ENCODE measurements around the gene DNMT3A. TPM values are rescaled to one million over a fixed set of nuclear protein-coding genes. Genes with fewer than 3 reads are reported as not detected.

Gene DNMT3A
- total and polyA plus RNA-seq, 2 donors (not counting 1 experiment from before 2014, with no cell fraction given) = 8.9 to 24.5 TPM

GRCh38 chr2:25233916-25234605 is 107.7 kb downstream of the DNMT3A start:
- no peaks in the 10 kb centered on the region for H3K4me1 Mint-ChIP-seq
- H3K4me2 ChIP-seq (replicated peaks; ENCODE audit: low read depth, low read length, poor library complexity, severe bottlenecking) = no peak overlapping the region
- intact Hi-C loops (cut with micrococcal nuclease) = no loop called here
- no peak overlapping the region for H3K4me3 Mint-ChIP-seq
- DNase-seq = no peak
- H3K9me3 Mint-ChIP-seq (ENCODE audit: insufficient read depth) = no peaks in the 10 kb centered on the region
- 98% methylated on average over 14 of the region's 20 CpGs for WGBS (ENCODE audit: insufficient coverage)
- H3K27ac Mint-ChIP-seq = no peak overlapping the region
- H3K36me3 ChIP-seq (replicated peaks in 1 of 2; ENCODE audit: control extremely low read depth in 1 of 2, control insufficient read depth in 1 of 2, extremely low read depth in 1 of 2, insufficient read depth in 2 of 2, low read length in 1 of 2) = peaks cover 1 to 48% of the 10 kb centered on the region in 2 experiments
- no peak overlapping the region for H3K27ac ChIP-seq (ENCODE audit: low read length in 2 of 2)
- H3K9me3 ChIP-seq (ENCODE audit: control extremely low read depth in 1 of 3, control insufficient read depth in 2 of 3, insufficient read depth in 1 of 3, low read length in 2 of 3) = no peaks in the 10 kb centered on the region
- no peak overlapping the region for H2AFZ ChIP-seq (ENCODE audit: insufficient read depth, low read depth, low read length, poor library complexity, severe bottlenecking)
- CTCF ChIA-PET = no interaction called here
- no peaks in the 10 kb centered on the region for H3K27me3 Mint-ChIP-seq
- no peaks in the 10 kb centered on the region for H3K4me1 ChIP-seq (ENCODE audit: control insufficient read depth in 2 of 2, insufficient read depth in 2 of 2, low read length in 2 of 2)
- H3K4me3 ChIP-seq (ENCODE audit: control extremely low read depth in 1 of 5, extremely low read depth in 1 of 5, insufficient read depth in 1 of 5, low read depth in 2 of 5, low read length in 4 of 5) = no peak overlapping the region
- POLR2A ChIA-PET = no interaction called here
- H3K9ac ChIP-seq (ENCODE audit: low read length) = no peak overlapping the region
- ATAC-seq (ENCODE audit: low read depth) = no peak
- no peaks in the 10 kb centered on the region for H3K27me3 ChIP-seq (replicated peaks in 1 of 4; ENCODE audit: control extremely low read depth in 1 of 4, control insufficient read depth in 3 of 4, insufficient read depth in 4 of 4, low read length in 3 of 4)
- no peaks in the 10 kb centered on the region for H3K79me2 ChIP-seq (ENCODE audit: control insufficient read depth, insufficient read depth, low read length)
- no peaks in the 10 kb centered on the region for H4K20me1 ChIP-seq (ENCODE audit: control insufficient read depth, insufficient read depth, low read length, poor library complexity, severe bottlenecking)
- TF ChIP-seq EZH2 (IDR thresholded peaks at IDR 0.05; ENCODE audit: borderline replicate concordance, insufficient read depth, low read depth, low read length, poor library complexity, severe bottlenecking) = no peak
- no peak for TF ChIP-seq CTCF (IDR thresholded peaks at IDR 0.05)

GRCh38 chr2:25232248-25232825 is 109.4 kb downstream of the DNMT3A start:
- no peak for TF ChIP-seq CTCF (IDR thresholded peaks at IDR 0.05)
- TF ChIP-seq EZH2 (IDR thresholded peaks at IDR 0.05; ENCODE audit: borderline replicate concordance, insufficient read depth, low read depth, low read length, poor library complexity, severe bottlenecking) = no peak
- H3K36me3 ChIP-seq (replicated peaks in 1 of 2; ENCODE audit: control extremely low read depth in 1 of 2, control insufficient read depth in 1 of 2, extremely low read depth in 1 of 2, insufficient read depth in 2 of 2, low read length in 1 of 2) = peaks cover 1 to 39% of the 10 kb centered on the region in 2 experiments
- H3K9me3 ChIP-seq (ENCODE audit: control extremely low read depth in 1 of 3, control insufficient read depth in 2 of 3, insufficient read depth in 1 of 3, low read length in 2 of 3) = no peaks in the 10 kb centered on the region
- peaks cover 11% of the 10 kb centered on the region for H3K4me1 Mint-ChIP-seq
- H3K4me2 ChIP-seq (replicated peaks; ENCODE audit: low read depth, low read length, poor library complexity, severe bottlenecking) = no peak overlapping the region
- WGBS (ENCODE audit: insufficient coverage) = 100% methylated on average over 2 of the region's 12 CpGs
- no peaks in the 10 kb centered on the region for H4K20me1 ChIP-seq (ENCODE audit: control insufficient read depth, insufficient read depth, low read length, poor library complexity, severe bottlenecking)
- CTCF ChIA-PET = interaction anchor here (0.8 kb wide), 1 partner anchor 67 kb away, joined by 3 read pairs; no protein-coding TSS in a partner anchor
- no peak overlapping the region for H2AFZ ChIP-seq (ENCODE audit: insufficient read depth, low read depth, low read length, poor library complexity, severe bottlenecking)
- no peaks in the 10 kb centered on the region for H3K9me3 Mint-ChIP-seq (ENCODE audit: insufficient read depth)
- no peak overlapping the region for H3K4me3 ChIP-seq (ENCODE audit: control extremely low read depth in 1 of 5, extremely low read depth in 1 of 5, insufficient read depth in 1 of 5, low read depth in 2 of 5, low read length in 4 of 5)
- H3K9ac ChIP-seq (ENCODE audit: low read length) = no peak overlapping the region
- DNase-seq (no peak), ATAC-seq (ENCODE audit: low read depth) (no peak)
- H3K27me3 ChIP-seq (replicated peaks in 1 of 4; ENCODE audit: control extremely low read depth in 1 of 4, control insufficient read depth in 3 of 4, insufficient read depth in 4 of 4, low read length in 3 of 4) = no peaks in the 10 kb centered on the region
- no peaks in the 10 kb centered on the region for H3K27me3 Mint-ChIP-seq
- H3K27ac ChIP-seq (ENCODE audit: low read length in 2 of 2) = no peak overlapping the region
- intact Hi-C loops (cut with micrococcal nuclease) = no loop called here
- POLR2A ChIA-PET = no interaction called here
- peaks cover 0 to 4% of the 10 kb centered on the region in 2 donors for H3K4me1 ChIP-seq (ENCODE audit: control insufficient read depth in 2 of 2, insufficient read depth in 2 of 2, low read length in 2 of 2)
- H3K4me3 Mint-ChIP-seq = no peak overlapping the region
- no peaks in the 10 kb centered on the region for H3K79me2 ChIP-seq (ENCODE audit: control insufficient read depth, insufficient read depth, low read length)
- H3K27ac Mint-ChIP-seq = no peak overlapping the region

Measured in B cell (primary cell).